K562 (cell line): ENCODE measurements around the gene SLC16A13. TPM values are rescaled to one million over a fixed set of nuclear protein-coding genes. Genes with fewer than 3 reads are reported as not detected.

Experiments
- DNMT1 ChIP-seq: fragments of 450-650 bp; IDR thresholded peaks from 2 replicates; pipeline ENCODE4 v1.6.1; 2016; ENCODE audit warnings: antibody characterized with exemption, mild to moderate bottlenecking
- ESRRB ChIP-seq: fragments of 250-450 bp; sonication (Bioruptor Pico); IDR thresholded peaks from 2 replicates; pipeline ENCODE4 v1.5.0; 2020; ENCODE audit warnings: mild to moderate bottlenecking, moderate library complexity, borderline replicate concordance
- MCM5 ChIP-seq: fragments of 450-650 bp; IDR thresholded peaks from 2 replicates; pipeline ENCODE4 v1.6.1; 2016; ENCODE audit warnings: low read depth
- ZBED1 ChIP-seq: IDR thresholded peaks from 2 replicates; pipeline ENCODE4 v1.6.1; 2014
- ZNF239 ChIP-seq: fragments of 250-450 bp; sonication (Bioruptor Pico); IDR thresholded peaks from 2 replicates; pipeline ENCODE4 v1.4.0; 2020; ENCODE audit warnings: mild to moderate bottlenecking
- polyA plus RNA-seq, 8 experiments: library from polyadenylated mRNA; depleted of rRNA in 4 of 8; stranded (reverse) in 5 of 8; unstranded in 3 of 8; fragments of >200 nt; fragmentation: Nextera tagmentation in 2 of 8; fragmentation: Illumina TruSeq in 1 of 8; extraction: Ambion mirVana in 2 of 8; extraction: Trizol in 1 of 8; gene quantifications; 2 replicates each; pipeline versions ENCODE4 v1.2.1 to v1.2.3, GENCODE V29; 2011 to 2014; ENCODE audit warnings: inconsistent platforms in 1 of 8, missing spikeins in 1 of 8
- total RNA-seq, 7 experiments: library from RNA; depleted of rRNA in 6 of 7; stranded (reverse); fragments of >200 nt in 6 of 7; fragmentation: Illumina TruSeq in 2 of 7; extraction: Trizol in 2 of 7; gene quantifications; 2 replicates each; pipeline versions ENCODE4 v1.2.1 to v1.2.3, GENCODE V29; 2011 to 2021; ENCODE audit warnings: low replicate concordance in 1 of 7
- TF ChIP-seq, protein P1 (sequence below): fragments of 450-650 bp; IDR thresholded peaks from 2 replicates; pipeline ENCODE4 v1.6.1; 2017; ENCODE audit warnings: antibody characterized with exemption
- TF ChIP-seq, protein P2 (sequence below): fragments of 450-650 bp; IDR thresholded peaks from 2 replicates; pipeline ENCODE4 v1.6.1; 2016; ENCODE audit warnings: low read depth
- TF ChIP-seq, protein P3 (sequence below): fragments of 250-450 bp; sonication (Bioruptor Pico); IDR thresholded peaks from 2 replicates; pipeline ENCODE4 v1.8.0; 2022; ENCODE audit warnings: inconsistent platforms, mild to moderate bottlenecking, moderate library complexity, borderline replicate concordance
- TF ChIP-seq, protein P4 (sequence below): sonication (generic); formaldehyde crosslinking; IDR thresholded peaks from 2 replicates; pipeline ENCODE4 v1.8.1; 2023; ENCODE audit warnings: missing genetic modification reagents, mild to moderate bottlenecking, borderline replicate concordance

SLC16A13 gene
- total and polyA plus RNA-seq, 9 of the 15 experiments (the other 6 are each of a cell fraction or from before 2014, with no cell fraction given), result 0.04 to 5.6 (median 0.87) TPM

DNA sequence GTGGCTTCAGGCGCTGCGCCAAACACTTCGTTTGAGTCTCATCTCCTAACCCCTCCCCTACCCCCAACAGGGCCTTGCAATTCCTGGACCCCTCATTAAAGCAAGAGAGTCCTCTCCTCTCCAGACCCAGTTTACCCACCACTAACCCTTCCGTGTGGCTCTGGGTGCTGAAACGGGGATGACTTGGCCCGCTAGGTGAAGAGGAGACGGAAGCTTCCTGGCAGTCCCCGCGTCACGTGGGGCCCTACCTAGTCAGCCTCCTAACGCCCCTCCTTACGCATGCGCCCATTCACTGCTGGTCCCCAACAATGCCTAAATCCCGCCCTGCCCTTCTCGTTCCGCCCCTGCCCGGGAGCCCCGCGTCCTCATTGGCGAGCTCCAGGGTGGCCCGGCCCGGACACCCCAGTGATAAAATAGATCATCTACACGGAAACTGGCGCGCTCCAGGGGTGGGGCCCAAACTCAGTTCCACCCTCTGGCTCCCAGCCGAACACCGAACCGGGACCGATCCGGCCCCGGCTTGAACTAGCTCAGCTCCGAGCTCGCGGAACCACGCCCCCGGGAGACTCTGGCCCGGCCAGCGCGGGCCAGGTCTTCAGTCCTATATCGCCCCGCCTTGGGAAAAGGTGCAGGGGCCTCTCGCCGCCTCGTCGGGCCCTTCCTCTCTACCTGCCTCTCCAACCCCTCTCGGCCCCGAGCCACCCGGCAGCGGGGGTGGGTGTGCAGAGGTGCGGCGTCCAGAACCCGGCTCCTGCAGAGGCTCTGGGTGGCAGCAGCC is at the start of gene SLC16A13 (continued):
- TF ChIP-seq ESRRB (CRISPR knock-in tag) (no peak), DNMT1 (no peak), ZNF239 (CRISPR knock-in tag) (no peak), ZBED1 (no peak), MCM5 (no peak)
- TF ChIP-seq, protein P1, sequence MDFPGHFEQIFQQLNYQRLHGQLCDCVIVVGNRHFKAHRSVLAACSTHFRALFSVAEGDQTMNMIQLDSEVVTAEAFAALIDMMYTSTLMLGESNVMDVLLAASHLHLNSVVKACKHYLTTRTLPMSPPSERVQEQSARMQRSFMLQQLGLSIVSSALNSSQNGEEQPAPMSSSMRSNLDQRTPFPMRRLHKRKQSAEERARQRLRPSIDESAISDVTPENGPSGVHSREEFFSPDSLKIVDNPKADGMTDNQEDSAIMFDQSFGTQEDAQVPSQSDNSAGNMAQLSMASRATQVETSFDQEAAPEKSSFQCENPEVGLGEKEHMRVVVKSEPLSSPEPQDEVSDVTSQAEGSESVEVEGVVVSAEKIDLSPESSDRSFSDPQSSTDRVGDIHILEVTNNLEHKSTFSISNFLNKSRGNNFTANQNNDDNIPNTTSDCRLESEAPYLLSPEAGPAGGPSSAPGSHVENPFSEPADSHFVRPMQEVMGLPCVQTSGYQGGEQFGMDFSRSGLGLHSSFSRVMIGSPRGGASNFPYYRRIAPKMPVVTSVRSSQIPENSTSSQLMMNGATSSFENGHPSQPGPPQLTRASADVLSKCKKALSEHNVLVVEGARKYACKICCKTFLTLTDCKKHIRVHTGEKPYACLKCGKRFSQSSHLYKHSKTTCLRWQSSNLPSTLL, result no peak
- TF ChIP-seq, protein P2, sequence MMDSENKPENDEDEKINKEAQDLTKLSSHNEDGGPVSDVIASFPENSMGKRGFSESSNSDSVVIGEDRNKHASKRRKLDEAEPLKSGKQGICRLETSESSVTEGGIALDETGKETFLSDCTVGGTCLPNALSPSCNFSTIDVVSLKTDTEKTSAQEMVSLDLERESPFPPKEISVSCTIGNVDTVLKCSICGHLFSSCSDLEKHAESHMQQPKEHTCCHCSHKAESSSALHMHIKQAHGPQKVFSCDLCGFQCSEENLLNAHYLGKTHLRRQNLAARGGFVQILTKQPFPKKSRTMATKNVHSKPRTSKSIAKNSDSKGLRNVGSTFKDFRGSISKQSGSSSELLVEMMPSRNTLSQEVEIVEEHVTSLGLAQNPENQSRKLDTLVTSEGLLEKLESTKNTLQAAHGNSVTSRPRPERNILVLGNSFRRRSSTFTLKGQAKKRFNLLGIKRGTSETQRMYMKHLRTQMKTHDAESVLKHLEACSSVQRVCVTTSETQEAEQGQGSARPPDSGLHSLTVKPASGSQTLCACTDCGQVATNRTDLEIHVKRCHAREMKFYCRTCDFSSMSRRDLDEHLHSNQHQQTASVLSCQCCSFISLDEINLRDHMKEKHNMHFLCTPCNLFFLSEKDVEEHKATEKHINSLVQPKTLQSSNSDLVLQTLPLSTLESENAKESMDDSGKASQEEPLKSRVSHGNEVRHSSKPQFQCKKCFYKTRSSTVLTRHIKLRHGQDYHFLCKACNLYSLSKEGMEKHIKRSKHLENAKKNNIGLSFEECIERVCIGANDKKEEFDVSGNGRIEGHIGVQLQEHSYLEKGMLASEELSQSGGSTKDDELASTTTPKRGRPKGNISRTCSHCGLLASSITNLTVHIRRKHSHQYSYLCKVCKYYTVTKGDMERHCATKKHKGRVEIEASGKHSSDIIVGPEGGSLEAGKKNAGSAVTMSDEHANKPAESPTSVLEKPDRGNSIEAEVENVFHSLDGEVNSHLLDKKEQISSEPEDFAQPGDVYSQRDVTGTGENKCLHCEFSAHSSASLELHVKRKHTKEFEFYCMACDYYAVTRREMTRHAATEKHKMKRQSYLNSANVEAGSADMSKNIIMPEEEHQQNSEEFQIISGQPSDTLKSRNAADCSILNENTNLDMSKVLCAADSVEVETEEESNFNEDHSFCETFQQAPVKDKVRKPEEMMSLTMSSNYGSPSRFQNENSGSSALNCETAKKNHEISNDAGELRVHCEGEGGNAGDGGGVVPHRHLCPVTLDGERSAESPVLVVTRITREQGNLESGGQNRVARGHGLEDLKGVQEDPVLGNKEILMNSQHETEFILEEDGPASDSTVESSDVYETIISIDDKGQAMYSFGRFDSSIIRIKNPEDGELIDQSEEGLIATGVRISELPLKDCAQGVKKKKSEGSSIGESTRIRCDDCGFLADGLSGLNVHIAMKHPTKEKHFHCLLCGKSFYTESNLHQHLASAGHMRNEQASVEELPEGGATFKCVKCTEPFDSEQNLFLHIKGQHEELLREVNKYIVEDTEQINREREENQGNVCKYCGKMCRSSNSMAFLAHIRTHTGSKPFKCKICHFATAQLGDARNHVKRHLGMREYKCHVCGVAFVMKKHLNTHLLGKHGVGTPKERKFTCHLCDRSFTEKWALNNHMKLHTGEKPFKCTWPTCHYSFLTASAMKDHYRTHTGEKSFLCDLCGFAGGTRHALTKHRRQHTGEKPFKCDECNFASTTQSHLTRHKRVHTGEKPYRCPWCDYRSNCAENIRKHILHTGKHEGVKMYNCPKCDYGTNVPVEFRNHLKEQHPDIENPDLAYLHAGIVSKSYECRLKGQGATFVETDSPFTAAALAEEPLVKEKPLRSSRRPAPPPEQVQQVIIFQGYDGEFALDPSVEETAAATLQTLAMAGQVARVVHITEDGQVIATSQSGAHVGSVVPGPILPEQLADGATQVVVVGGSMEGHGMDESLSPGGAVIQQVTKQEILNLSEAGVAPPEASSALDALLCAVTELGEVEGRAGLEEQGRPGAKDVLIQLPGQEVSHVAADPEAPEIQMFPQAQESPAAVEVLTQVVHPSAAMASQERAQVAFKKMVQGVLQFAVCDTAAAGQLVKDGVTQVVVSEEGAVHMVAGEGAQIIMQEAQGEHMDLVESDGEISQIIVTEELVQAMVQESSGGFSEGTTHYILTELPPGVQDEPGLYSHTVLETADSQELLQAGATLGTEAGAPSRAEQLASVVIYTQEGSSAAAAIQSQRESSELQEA, result no peak
- TF ChIP-seq, protein P3, sequence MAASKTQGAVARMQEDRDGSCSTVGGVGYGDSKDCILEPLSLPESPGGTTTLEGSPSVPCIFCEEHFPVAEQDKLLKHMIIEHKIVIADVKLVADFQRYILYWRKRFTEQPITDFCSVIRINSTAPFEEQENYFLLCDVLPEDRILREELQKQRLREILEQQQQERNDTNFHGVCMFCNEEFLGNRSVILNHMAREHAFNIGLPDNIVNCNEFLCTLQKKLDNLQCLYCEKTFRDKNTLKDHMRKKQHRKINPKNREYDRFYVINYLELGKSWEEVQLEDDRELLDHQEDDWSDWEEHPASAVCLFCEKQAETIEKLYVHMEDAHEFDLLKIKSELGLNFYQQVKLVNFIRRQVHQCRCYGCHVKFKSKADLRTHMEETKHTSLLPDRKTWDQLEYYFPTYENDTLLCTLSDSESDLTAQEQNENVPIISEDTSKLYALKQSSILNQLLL, result no peak
- TF ChIP-seq, protein P4, sequence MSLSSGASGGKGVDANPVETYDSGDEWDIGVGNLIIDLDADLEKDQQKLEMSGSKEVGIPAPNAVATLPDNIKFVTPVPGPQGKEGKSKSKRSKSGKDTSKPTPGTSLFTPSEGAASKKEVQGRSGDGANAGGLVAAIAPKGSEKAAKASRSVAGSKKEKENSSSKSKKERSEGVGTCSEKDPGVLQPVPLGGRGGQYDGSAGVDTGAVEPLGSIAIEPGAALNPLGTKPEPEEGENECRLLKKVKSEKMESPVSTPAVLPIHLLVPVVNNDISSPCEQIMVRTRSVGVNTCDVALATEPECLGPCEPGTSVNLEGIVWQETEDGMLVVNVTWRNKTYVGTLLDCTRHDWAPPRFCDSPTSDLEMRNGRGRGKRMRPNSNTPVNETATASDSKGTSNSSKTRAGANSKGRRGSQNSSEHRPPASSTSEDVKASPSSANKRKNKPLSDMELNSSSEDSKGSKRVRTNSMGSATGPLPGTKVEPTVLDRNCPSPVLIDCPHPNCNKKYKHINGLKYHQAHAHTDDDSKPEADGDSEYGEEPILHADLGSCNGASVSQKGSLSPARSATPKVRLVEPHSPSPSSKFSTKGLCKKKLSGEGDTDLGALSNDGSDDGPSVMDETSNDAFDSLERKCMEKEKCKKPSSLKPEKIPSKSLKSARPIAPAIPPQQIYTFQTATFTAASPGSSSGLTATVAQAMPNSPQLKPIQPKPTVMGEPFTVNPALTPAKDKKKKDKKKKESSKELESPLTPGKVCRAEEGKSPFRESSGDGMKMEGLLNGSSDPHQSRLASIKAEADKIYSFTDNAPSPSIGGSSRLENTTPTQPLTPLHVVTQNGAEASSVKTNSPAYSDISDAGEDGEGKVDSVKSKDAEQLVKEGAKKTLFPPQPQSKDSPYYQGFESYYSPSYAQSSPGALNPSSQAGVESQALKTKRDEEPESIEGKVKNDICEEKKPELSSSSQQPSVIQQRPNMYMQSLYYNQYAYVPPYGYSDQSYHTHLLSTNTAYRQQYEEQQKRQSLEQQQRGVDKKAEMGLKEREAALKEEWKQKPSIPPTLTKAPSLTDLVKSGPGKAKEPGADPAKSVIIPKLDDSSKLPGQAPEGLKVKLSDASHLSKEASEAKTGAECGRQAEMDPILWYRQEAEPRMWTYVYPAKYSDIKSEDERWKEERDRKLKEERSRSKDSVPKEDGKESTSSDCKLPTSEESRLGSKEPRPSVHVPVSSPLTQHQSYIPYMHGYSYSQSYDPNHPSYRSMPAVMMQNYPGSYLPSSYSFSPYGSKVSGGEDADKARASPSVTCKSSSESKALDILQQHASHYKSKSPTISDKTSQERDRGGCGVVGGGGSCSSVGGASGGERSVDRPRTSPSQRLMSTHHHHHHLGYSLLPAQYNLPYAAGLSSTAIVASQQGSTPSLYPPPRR, result no peak
